Activated T-helper 2 cell treated with anti-CD3 and anti-CD28 coated beads, Interferon-gamma antibody, Interleukin-2, Interleukin-4, amounts not matched to agents 10 μg/mL and 5 μg/mL and 100 μg/mL, durations not matched to agents 14 hours and 24 hours and 36 hours (primary cell): ENCODE measurements around the gene RNF103. TPM values are rescaled to one million over a fixed set of nuclear protein-coding genes. Genes with fewer than 3 reads are reported as not detected.

Experiments
- total RNA-seq: library from RNA; stranded (reverse); gene quantifications from 2 replicates; pipeline ENCODE4 v1.2.3, GENCODE V29; 2022

The RNF103 gene
- total RNA-seq, 1 donor from 2014 or later, result 12.4 TPM

Other genes starting within 250 kb of the RNF103 start
- gene KDM3A, start 182.5 kb downstream of the RNF103 start, total RNA-seq, result 74.5 and 78.2 TPM in 2 replicates
- 31.4 and 33.6 TPM in 2 replicates for gene CHMP3, start 60.4 kb downstream of the RNF103 start, total RNA-seq
- gene RMND5A, start 96.4 kb upstream of the RNF103 start, total RNA-seq, result 36.6 and 38.1 TPM in 2 replicates
- gene CD8A, start 167.0 kb upstream of the RNF103 start, total RNA-seq, result 1.8 and 2.8 TPM in 2 replicates
- 0.64 and 1.0 TPM in 2 replicates for gene CD8B, start 238.0 kb upstream of the RNF103 start, total RNA-seq